Neuronal stem cell (in vitro differentiated cells): ENCODE results near the gene SLC39A3.
A peak's percentile ranks its signal among the peaks of the same experiment; 100 is the strongest.

Source experiments
- DNase-seq: peaks from one replicate; pipeline ENCODE4 v3.0.0-alpha.2; 2013; ENCODE audit warnings: low spot score
- H2AFZ ChIP-seq: one replicate; pipeline ENCODE4 v1.6.1; 2013; ENCODE audit warnings: mild to moderate bottlenecking, low read length, inconsistent platforms
- H2AK5ac ChIP-seq: 2 replicates; pipeline ENCODE4 v1.6.1; 2013; ENCODE audit warnings: low read depth, mild to moderate bottlenecking, inconsistent platforms, low read length, moderate library complexity, mixed read lengths
- H2BK120ac ChIP-seq: 2 replicates; pipeline ENCODE4 v1.6.1; 2013; ENCODE audit warnings: low read depth, mild to moderate bottlenecking, inconsistent platforms, low read length, moderate library complexity, mixed read lengths
- H2BK12ac ChIP-seq: one replicate; pipeline ENCODE4 v1.6.1; 2013; ENCODE audit warnings: low read length, inconsistent platforms
- H2BK15ac ChIP-seq: 2 replicates; pipeline ENCODE4 v1.6.1; 2013; ENCODE audit warnings: mild to moderate bottlenecking, low read length, inconsistent platforms, mixed read lengths
- H2BK5ac ChIP-seq: one replicate; pipeline ENCODE4 v1.6.1; 2013; ENCODE audit warnings: inconsistent platforms, mild to moderate bottlenecking, low read length, moderate library complexity
- H3K14ac ChIP-seq: one replicate; pipeline ENCODE4 v1.6.1; 2013; ENCODE audit warnings: low read length, inconsistent platforms
- H3K18ac ChIP-seq: 2 replicates; pipeline ENCODE4 v1.6.1; 2013; ENCODE audit warnings: low read length, inconsistent platforms
- H3K23ac ChIP-seq: 2 replicates; pipeline ENCODE4 v1.6.1; 2013; ENCODE audit warnings: low read depth, mild to moderate bottlenecking, mixed read lengths, low read length, inconsistent platforms; ENCODE audit not compliant: poor library complexity
- H3K27ac ChIP-seq: replicated peaks from 3 replicates; pipeline ENCODE4 v1.5.1; 2013; ENCODE audit warnings: low read length, inconsistent platforms
- H3K27me3 ChIP-seq, 3 experiments: 2 replicates each; pipeline ENCODE4 v1.6.1; 2013; ENCODE audit warnings: low read length in 3 of 3, mild to moderate bottlenecking in 2 of 3, inconsistent platforms in 1 of 3, low read depth in 1 of 3, mixed read lengths in 1 of 3, moderate library complexity in 1 of 3; ENCODE audit not compliant: control insufficient read depth in 3 of 3, insufficient read depth in 3 of 3
- H3K36me3 ChIP-seq, 2 donors: replicated peaks in 1 of 2; 2 replicates each; pipeline ENCODE4 v1.6.1; 2013; ENCODE audit warnings: low read length in 2 of 2; ENCODE audit not compliant: control insufficient read depth in 2 of 2, insufficient read depth in 2 of 2
- H3K4ac ChIP-seq: 2 replicates; pipeline ENCODE4 v1.6.1; 2013; ENCODE audit warnings: inconsistent platforms, mild to moderate bottlenecking, low read length, moderate library complexity
- H3K4me1 ChIP-seq, 2 donors: 1 replicate in 1 of 2; 2 replicates in 1 of 2; pipeline ENCODE4 v1.6.1; 2013; ENCODE audit warnings: low read length in 2 of 2, low read depth in 1 of 2; ENCODE audit not compliant: control insufficient read depth in 2 of 2, insufficient read depth in 1 of 2
- H3K4me2 ChIP-seq: one replicate; pipeline ENCODE4 v1.6.1; 2013; ENCODE audit warnings: mild to moderate bottlenecking, low read length, inconsistent platforms; ENCODE audit not compliant: insufficient read depth, poor library complexity, severe bottlenecking
- H3K4me3 ChIP-seq, 2 donors: 2 replicates each; pipeline ENCODE4 v1.5.1; 2013; ENCODE audit warnings: low read length in 2 of 2, mild to moderate bottlenecking in 2 of 2, inconsistent platforms in 1 of 2, moderate library complexity in 1 of 2
- H3K79me1 ChIP-seq: one replicate; pipeline ENCODE4 v1.6.1; 2013; ENCODE audit warnings: low read depth, mild to moderate bottlenecking, inconsistent platforms, low read length, moderate library complexity
- H3K9ac ChIP-seq: one replicate; pipeline ENCODE4 v1.6.1; 2013; ENCODE audit warnings: mild to moderate bottlenecking, low read depth, low read length, inconsistent platforms; ENCODE audit not compliant: poor library complexity
- H3K9me3 ChIP-seq, 2 donors: replicated peaks in 1 of 2; 2 replicates each; pipeline versions ENCODE3 to v1.6.1; 2013; ENCODE audit warnings: low read length in 2 of 2, mild to moderate bottlenecking in 2 of 2, inconsistent platforms in 1 of 2, low read depth in 1 of 2, mixed read lengths in 1 of 2, moderate library complexity in 1 of 2; ENCODE audit not compliant: control insufficient read depth in 2 of 2, insufficient read depth in 1 of 2
- H4K8ac ChIP-seq: one replicate; pipeline ENCODE4 v1.6.1; 2013; ENCODE audit warnings: low read depth, mild to moderate bottlenecking, inconsistent platforms, low read length, moderate library complexity
- H4K91ac ChIP-seq: one replicate; pipeline ENCODE4 v1.6.1; 2013; ENCODE audit warnings: low read length, low read depth, mild to moderate bottlenecking, inconsistent platforms; ENCODE audit not compliant: poor library complexity
- WGBS, 2 donors: extraction: QIAGEN DNeasy Blood & Tissue Kit; methylation state at CpG; one replicate each; pipeline ENCODE4 v1.1.7; 2013; ENCODE audit warnings: missing lambda C conversion rate in 2 of 2, mixed read lengths in 1 of 2; ENCODE audit not compliant: insufficient read length in 2 of 2, insufficient replicate concordance in 1 of 2; ENCODE audit errors: extremely low coverage in 2 of 2; 5-methylcytosine and 5-hydroxymethylcytosine counted together

SLC39A3 gene

DNA sequence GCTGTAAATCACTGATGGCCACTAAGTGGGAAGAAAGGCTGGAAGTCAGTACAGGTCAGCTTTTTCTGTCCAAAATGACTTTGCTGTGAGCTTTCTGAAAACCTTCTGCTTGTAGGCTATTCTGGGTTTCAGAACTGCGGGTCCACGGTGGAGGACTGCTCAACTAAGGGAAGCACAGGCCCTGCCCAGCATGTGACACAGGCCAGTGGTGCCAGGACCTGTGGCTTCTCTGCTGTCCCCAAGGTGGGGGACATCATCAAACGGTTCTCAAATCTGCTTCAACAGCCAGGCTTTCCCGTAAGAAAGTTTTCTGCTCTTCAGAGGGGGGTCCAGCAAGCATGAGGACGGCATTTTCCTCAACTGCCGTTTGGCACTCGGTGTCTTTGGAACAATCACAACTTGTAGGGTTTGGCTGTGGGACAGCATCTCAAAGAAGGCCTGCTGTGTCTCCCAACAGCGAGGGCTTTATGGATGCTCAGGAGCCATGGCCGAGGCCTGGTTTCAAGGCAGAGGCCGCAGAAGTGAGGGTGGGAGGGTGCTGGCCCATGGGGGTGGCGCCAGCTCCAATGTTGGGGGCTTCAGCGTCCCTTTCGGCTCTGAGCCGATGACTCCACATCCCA, 39.4 kb upstream of the SLC39A3 start:
- Histone ChIP-seq H3K4me3 (no peak overlapping the region), H3K14ac (no peak overlapping the region), H3K79me1 (peaks cover 23% of the 10 kb centered on the region), H3K23ac (no peak overlapping the region), H3K4me1 (peaks cover 8% of the 10 kb centered on the region in 2 donors), H3K36me3 (peaks cover 13 to 51% of the 10 kb centered on the region in 2 donors), H2AK5ac (no peak overlapping the region), H3K18ac (no peak overlapping the region), H3K27me3 (no peaks in the 10 kb centered on the region), H4K8ac (no peak overlapping the region), H2BK12ac (no peak overlapping the region), H4K91ac (no peak overlapping the region), H3K4ac (no peak overlapping the region), H2BK120ac (no peak overlapping the region), H2BK15ac (no peak overlapping the region), H3K4me2 (no peak overlapping the region), H3K9ac (no peak overlapping the region), H3K27ac (no peak overlapping the region), H3K9me3 (no peaks in the 10 kb centered on the region), H2BK5ac (peak overlapping the region; percentile 40), H2AFZ (no peak overlapping the region)
- no peak for DNase-seq
- WGBS, 2 donors = no CpG with 5 or more reads among the region's 14 CpGs

DNA sequence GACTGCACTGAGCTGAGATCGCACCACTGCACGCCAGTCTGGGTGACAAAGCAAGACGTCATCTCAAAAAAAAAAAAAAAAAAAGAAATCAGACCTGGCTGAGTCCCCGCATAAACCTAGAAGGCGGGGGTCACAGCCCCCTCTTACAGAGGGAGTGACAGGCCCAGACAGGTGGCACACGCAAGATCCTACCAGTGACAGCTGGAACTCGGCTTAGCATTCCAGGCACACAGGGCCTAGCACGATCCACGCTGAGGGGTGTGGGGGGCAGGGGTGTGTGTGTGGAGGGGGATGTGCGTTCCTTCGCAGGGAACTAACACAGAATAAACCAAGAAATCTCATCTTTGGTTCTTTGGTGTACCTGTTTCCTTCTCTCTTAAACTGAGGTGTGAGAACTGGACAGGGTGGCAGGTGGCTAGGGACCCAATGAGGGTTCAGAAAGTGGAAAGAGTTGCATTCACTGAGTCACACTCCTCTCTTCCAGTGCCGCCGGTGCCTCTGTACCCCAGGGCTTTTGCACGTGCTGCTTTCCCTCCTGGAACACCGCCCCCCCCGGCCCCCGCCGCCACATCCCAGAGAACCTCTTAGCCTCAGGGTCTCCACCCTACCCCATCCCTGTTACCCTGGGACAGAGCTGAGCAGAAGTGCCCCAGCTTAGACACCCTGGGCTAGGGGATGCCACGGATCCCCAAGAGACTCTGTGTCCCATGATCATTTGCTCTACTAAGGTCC, 38.3 kb upstream of the SLC39A3 start:
- no peak overlapping the region for H3K14ac ChIP-seq
- H3K9me3 ChIP-seq = no peaks in the 10 kb centered on the region
- peaks cover 15 to 54% of the 10 kb centered on the region in 2 donors for H3K36me3 ChIP-seq
- H4K91ac ChIP-seq = no peak overlapping the region
- no peak overlapping the region for H3K4ac ChIP-seq
- H2AK5ac ChIP-seq = no peak overlapping the region
- H2AFZ ChIP-seq = no peak overlapping the region
- H3K4me3 ChIP-seq = no peak overlapping the region
- H2BK12ac ChIP-seq = no peak overlapping the region
- peaks cover 7 to 8% of the 10 kb centered on the region in 2 donors for H3K4me1 ChIP-seq
- no peak overlapping the region for H4K8ac ChIP-seq
- no peak overlapping the region for H3K4me2 ChIP-seq
- WGBS, 2 donors = no CpG with 5 or more reads among the region's 19 CpGs
- H3K27me3 ChIP-seq = no peaks in the 10 kb centered on the region
- H2BK120ac ChIP-seq = no peak overlapping the region
- H3K79me1 ChIP-seq = peaks cover 27% of the 10 kb centered on the region
- H3K18ac ChIP-seq = no peak overlapping the region
- H3K9ac ChIP-seq = no peak overlapping the region
- no peak overlapping the region for H3K23ac ChIP-seq
- no peak for DNase-seq
- H2BK15ac ChIP-seq = no peak overlapping the region
- H2BK5ac ChIP-seq = no peak overlapping the region
- H3K27ac ChIP-seq = no peak overlapping the region

DNA sequence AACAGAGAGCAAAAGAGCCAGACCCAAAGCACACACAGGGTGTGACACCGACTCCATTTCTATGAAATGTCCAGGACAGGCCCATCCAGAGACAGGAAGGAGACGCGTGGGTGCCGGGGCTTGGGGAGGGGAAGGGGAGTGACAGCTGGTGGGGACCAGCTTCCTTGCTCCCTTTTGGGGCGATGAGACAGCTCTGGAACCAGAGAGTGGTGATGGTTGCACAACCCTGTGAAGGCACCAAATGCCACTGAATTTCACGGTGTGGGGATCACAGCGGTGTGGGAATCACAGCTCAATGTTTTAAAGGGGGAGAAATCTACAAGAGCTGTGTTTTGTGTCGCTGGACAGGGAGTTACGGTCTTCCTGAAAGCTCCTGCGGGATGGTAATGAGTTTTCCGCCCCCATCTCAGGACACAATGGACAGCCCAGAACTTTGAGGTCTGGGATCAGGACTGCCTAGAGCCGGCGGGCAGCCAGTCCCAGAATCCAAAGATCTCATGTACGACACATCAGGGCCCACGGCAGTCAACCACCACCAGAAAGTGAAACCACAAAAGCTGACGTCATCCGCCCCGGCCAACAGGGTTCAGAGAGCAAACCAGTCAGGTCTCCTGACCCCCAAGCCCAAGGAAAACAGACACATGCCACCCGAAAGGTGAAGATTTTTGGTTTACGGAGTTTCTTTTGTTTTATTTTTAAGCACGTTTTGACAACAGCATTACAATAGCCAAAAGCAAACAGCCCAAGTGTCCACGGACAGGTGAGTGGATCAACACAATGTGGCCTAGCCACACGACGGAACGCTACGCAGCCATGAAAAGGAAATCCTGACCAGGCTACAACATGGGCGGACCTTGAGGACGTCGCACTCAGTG, 36.0 kb upstream of the SLC39A3 start:
- Histone ChIP-seq H2BK12ac (no peak overlapping the region), H2BK5ac (no peak overlapping the region), H3K79me1 (peaks cover 36% of the 10 kb centered on the region), H2AK5ac (no peak overlapping the region), H3K36me3 (peaks cover 15 to 48% of the 10 kb centered on the region in 2 donors), H3K27me3 (no peaks in the 10 kb centered on the region), H4K91ac (no peak overlapping the region), H3K14ac (no peak overlapping the region), H3K23ac (no peak overlapping the region), H4K8ac (no peak overlapping the region), H3K4me2 (no peak overlapping the region), H3K9ac (no peak overlapping the region), H2BK120ac (no peak overlapping the region), H3K18ac (no peak overlapping the region), H3K4me1 (no peaks in the 10 kb centered on the region), H3K27ac (no peak overlapping the region), H3K4ac (no peak overlapping the region), H3K4me3 (no peak overlapping the region), H2AFZ (no peak overlapping the region), H3K9me3 (no peaks in the 10 kb centered on the region), H2BK15ac (no peak overlapping the region)
- DNase-seq = no peak
- WGBS, 2 donors = no CpG with 5 or more reads among the region's 29 CpGs
